PC-3 (cell line): Measurements from ENCODE around the gene PRR13. TPM values are rescaled to one million over a fixed set of nuclear protein-coding genes. Genes with fewer than 3 reads are reported as not detected.
A peak's percentile ranks its signal among the peaks of the same experiment; 100 is the strongest.

Source experiments
- ATAC-seq: fragments of 200-7000 bp; cut with Tn5 transposase; 2 replicates; pipeline ENCODE4 v1.9.1; 2020; ENCODE audit warnings: mild to moderate bottlenecking, moderate library complexity
- BruUV-seq: library from RNA; stranded (reverse); fragments of 400-500 nt; replicated peaks from 2 replicates; lab custom pipeline; 2021; lab: Mats Ljungman, UMichigan
- CTCF ChIA-PET: fragments of 300-600 bp; sonication (Branson Sonifier 250); formaldehyde crosslinking; loops from one replicate; lab custom pipeline; 2022; ENCODE audit warnings: antibody characterized with exemption; lab: Charles Lee
- POLR2A ChIA-PET: fragments of 300-600 bp; sonication (Branson Sonifier 250); formaldehyde crosslinking; loops from one replicate; lab custom pipeline; 2022; ENCODE audit warnings: antibody characterized with exemption; ENCODE audit not compliant: unreplicated experiment; lab: Charles Lee
- DNase-seq: peaks from one replicate; pipeline ENCODE4 v3.0.0-alpha.2; 2015
- H2AFZ ChIP-seq: fragments of 300-600 bp; sonication (generic); 2 replicates; pipeline ENCODE4 v1.6.0; 2016; ENCODE audit warnings: antibody characterized with exemption, low read length
- H3F3A ChIP-seq: fragments of 300-600 bp; sonication (generic); one replicate; pipeline ENCODE4 v1.6.0; 2017; ENCODE audit warnings: antibody characterized with exemption, low read length, control low read depth, mild to moderate bottlenecking; ENCODE audit not compliant: unreplicated experiment
- H3K27ac ChIP-seq: fragments of 300-600 bp; sonication (generic); 2 replicates; pipeline ENCODE4 v1.5.1; 2016; ENCODE audit warnings: mild to moderate bottlenecking, low read length
- H3K27me3 ChIP-seq: fragments of 300-600 bp; sonication (generic); 2 replicates; pipeline ENCODE4 v1.6.1; 2016; ENCODE audit warnings: low read length, mixed read lengths
- H3K36me3 ChIP-seq: fragments of 300-600 bp; sonication (generic); 2 replicates; pipeline ENCODE4 v1.6.1; 2016; ENCODE audit warnings: low read depth, mixed run types, low read length, mixed read lengths
- H3K4me1 ChIP-seq: fragments of 300-600 bp; sonication (generic); 2 replicates; pipeline ENCODE4 v1.5.1; 2016; ENCODE audit warnings: low read length; ENCODE audit not compliant: insufficient read depth
- H3K4me2 ChIP-seq: fragments of 300-600 bp; sonication (generic); 2 replicates; pipeline ENCODE4 v1.6.0; 2016; ENCODE audit warnings: low read length
- H3K4me3 ChIP-seq: fragments of 300-600 bp; sonication (generic); 2 replicates; pipeline ENCODE4 v1.5.1; 2016; ENCODE audit warnings: mild to moderate bottlenecking, low read length, mixed read lengths
- H3K79me2 ChIP-seq: fragments of 300-600 bp; sonication (generic); 2 replicates; pipeline ENCODE4 v1.6.1; 2017; ENCODE audit warnings: low read length, mixed read lengths
- H3K9ac ChIP-seq: fragments of 300-600 bp; sonication (generic); 2 replicates; pipeline ENCODE4 v1.6.0; 2016; ENCODE audit warnings: mild to moderate bottlenecking, low read length
- H3K9me2 ChIP-seq: fragments of 300-600 bp; sonication (generic); replicated peaks from 2 replicates; pipeline ENCODE4 v1.6.1; 2016; ENCODE audit warnings: mixed run types, low read length, mixed read lengths
- H3K9me3 ChIP-seq: fragments of 300-600 bp; sonication (generic); 2 replicates; pipeline ENCODE4 v1.6.1; 2016; ENCODE audit warnings: low read length, mixed read lengths
- H4K20me1 ChIP-seq: fragments of 300-600 bp; sonication (generic); 2 replicates; pipeline ENCODE4 v1.6.1; 2016; ENCODE audit warnings: low read length, mixed read lengths
- CTCF ChIP-seq: fragments of 300-600 bp; sonication (generic); conservative IDR thresholded peaks from 2 replicates; pipeline ENCODE4 v1.5.1; 2017; ENCODE audit warnings: antibody characterized with exemption, low read depth, mild to moderate bottlenecking, low read length
- EZH2 ChIP-seq: fragments of 300-600 bp; sonication (generic); IDR thresholded peaks from one replicate; pipeline ENCODE4 v1.6.1; 2017; ENCODE audit warnings: antibody characterized with exemption, mild to moderate bottlenecking, low read length; ENCODE audit not compliant: unreplicated experiment
- EZH2phosphoT487 ChIP-seq: fragments of 300-600 bp; sonication (generic); IDR thresholded peaks from 2 replicates; pipeline ENCODE4 v1.6.1; 2018; ENCODE audit warnings: mild to moderate bottlenecking, antibody characterized with exemption, low read length, borderline replicate concordance
- intact Hi-C: fragments of 100-400 bp; cut with micrococcal nuclease; formaldehyde crosslinking; loops from 2 replicates; pipeline ENCODE4 v1.9.0; 2023
- total RNA-seq: library from RNA; depleted of rRNA; stranded (reverse); fragments of >200 nt; gene quantifications from 2 replicates; pipeline ENCODE4 v1.2.3, GENCODE V29; 2014

Gene PRR13
- total RNA-seq, 1 experiment from 2014 or later: 54.2 TPM

GRCh38 chr12:53452159-53453077 is 10.9 kb downstream of the PRR13 start:
- POLR2A ChIA-PET: no interaction called here
- peak; percentile 64 for DNase-seq
- intact Hi-C loops: loop anchor here (1.0 kb wide), 1 partner anchor 24 kb away; no protein-coding TSS in a partner anchor

GRCh38 chr12:53453953-53454640 is 12.6 kb downstream of the PRR13 start:
- POLR2A ChIA-PET: no interaction called here
- no peaks in the 10 kb centered on the region for H3K9me3 ChIP-seq
- no TSS peak for BruUV-seq
- intact Hi-C loops: no loop called here
- no peak overlapping the region for H3K27ac ChIP-seq
- TF ChIP-seq CTCF (no peak), EZH2phosphoT487 (no peak), EZH2 (no peak)
- CTCF ChIA-PET: no interaction called here
- H3F3A ChIP-seq: no peaks in the 10 kb centered on the region
- H3K4me1 ChIP-seq: peaks cover 12% of the 10 kb centered on the region
- peaks cover 64% of the 10 kb centered on the region for H3K79me2 ChIP-seq
- ATAC-seq (no peak), DNase-seq (no peak)
- peak overlapping the region; percentile 99; the same call in 1 of the 2 replicates for H3K9ac ChIP-seq
- no peaks in the 10 kb centered on the region for H3K9me2 ChIP-seq
- H3K4me3 ChIP-seq: peak overlapping the region; percentile 95
- H3K27me3 ChIP-seq: no peaks in the 10 kb centered on the region
- no peak overlapping the region for H2AFZ ChIP-seq
- peak overlapping the region; percentile 94 for H3K4me2 ChIP-seq
- peaks cover 51% of the 10 kb centered on the region for H4K20me1 ChIP-seq
- peaks cover 59% of the 10 kb centered on the region for H3K36me3 ChIP-seq

More at GRCh38 chr12:53452159-53453077, 10.9 kb downstream of the PRR13 start:
- Histone ChIP-seq H3K4me2 (peak overlapping the region; percentile 94), H3K36me3 (peaks cover 47% of the 10 kb centered on the region), H3K9me2 (no peaks in the 10 kb centered on the region), H3K4me3 (peak overlapping the region; percentile 95), H2AFZ (no peak overlapping the region), H3K79me2 (peaks cover 53% of the 10 kb centered on the region), H3K4me1 (peaks cover 12% of the 10 kb centered on the region), H4K20me1 (peaks cover 45% of the 10 kb centered on the region), H3F3A (no peaks in the 10 kb centered on the region), H3K9me3 (no peaks in the 10 kb centered on the region), H3K27ac (peak overlapping the region; percentile 79), H3K9ac (peak overlapping the region; percentile 99), H3K27me3 (no peaks in the 10 kb centered on the region)
- TF ChIP-seq CTCF: peak; percentile 63
- TF ChIP-seq EZH2: no peak
- TF ChIP-seq EZH2phosphoT487: no peak
- BruUV-seq: no TSS peak
- peak; percentile 48 for ATAC-seq
- CTCF ChIA-PET: interaction anchor here (1.2 kb wide), 1 partner anchor 31 kb away, joined by 4 read pairs; no protein-coding TSS in a partner anchor
